GM21390 (cell line): ENCODE results near the gene IPO11.
A peak's percentile ranks its signal among the peaks of the same experiment; 100 is the strongest.
"Not testable (repeated sequence)": the region's sequence is repeated elsewhere in the genome, so short reads cannot be mapped to it uniquely, and the experiment has no call there.

Experiments used
- ATAC-seq: cut with Tn5 transposase; IDR thresholded peaks from one replicate; pipeline ENCODE4 v1.9.1; 2021; ENCODE audit not compliant: unreplicated experiment

IPO11 gene

DNA sequence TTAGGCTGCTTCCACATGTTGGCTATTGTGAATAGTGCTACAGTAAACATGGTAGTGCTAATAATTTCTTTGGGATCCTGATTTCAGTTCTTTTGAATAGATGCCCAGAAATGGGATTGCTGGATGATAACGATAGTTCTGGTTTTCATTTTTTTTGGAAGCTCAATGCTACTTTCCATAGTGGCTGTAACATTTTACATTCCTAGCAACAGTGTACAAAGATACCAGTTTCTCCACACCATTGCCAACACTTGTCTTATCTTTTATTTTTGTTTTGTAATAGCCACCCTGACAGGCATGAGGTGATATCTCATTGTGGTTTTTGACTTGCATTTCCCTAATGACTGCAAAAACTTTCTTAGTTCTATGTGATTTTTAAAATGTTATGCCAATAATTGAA is 97.2 kb downstream of the IPO11 start:
- ATAC-seq: no peak

- not testable (repeated sequence) for ATAC-seq
Observed at GRCh38 chr5:62513085-62513484, 100.5 kb downstream of the IPO11 start.

DNA sequence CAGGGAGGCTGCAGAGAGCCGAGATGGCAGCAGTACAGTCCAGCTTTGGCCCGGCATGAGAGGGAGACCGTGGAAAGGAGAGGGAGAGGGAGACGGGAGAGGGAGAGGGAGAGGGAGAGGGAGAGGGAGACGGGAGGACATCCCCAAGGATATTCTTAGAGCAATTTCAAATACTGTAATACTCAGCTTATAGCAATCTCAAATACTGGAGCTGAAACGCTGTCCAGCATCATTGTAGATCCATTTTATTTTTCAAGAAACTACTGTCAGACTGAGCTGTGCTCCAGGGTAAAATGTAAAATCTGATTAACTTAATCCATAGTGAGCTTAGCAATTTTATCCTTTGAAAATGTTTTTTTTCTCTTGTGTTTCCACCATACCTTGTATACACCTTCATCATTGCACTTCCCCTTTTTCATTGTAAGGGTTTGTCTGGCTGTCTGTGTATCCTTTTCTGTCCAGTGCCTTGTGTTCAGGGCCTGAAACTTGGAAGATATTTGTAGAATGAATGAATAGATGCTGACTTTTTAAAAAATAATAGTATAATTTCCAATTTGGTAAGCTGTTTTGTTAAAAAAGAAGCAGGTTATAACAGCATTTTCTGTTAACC is 102.1 kb downstream of the IPO11 start:
- ATAC-seq: no peak

DNA sequence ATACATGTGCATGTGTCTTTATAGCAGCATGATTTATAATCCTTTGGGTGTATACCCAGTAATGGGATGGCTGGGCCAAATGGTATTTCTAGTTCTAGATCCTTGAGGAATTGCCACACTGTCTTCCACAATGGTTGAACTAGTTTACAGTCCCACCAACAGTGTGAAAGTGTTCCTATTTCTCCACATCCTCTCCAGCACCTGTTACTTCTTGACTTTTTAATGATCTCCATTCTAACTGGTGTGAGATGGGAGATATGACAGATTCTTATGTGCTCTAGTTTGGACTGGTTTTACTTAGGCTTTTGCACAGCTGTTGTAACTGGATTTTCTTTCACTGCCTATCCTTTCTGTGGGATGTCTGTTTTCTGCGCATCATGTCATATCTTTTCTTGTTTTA is 108.2 kb downstream of the IPO11 start:
- not testable (repeated sequence) for ATAC-seq

- peak; percentile 49 for ATAC-seq
Observed at GRCh38 chr5:62521319-62521718, 108.8 kb downstream of the IPO11 start.

DNA sequence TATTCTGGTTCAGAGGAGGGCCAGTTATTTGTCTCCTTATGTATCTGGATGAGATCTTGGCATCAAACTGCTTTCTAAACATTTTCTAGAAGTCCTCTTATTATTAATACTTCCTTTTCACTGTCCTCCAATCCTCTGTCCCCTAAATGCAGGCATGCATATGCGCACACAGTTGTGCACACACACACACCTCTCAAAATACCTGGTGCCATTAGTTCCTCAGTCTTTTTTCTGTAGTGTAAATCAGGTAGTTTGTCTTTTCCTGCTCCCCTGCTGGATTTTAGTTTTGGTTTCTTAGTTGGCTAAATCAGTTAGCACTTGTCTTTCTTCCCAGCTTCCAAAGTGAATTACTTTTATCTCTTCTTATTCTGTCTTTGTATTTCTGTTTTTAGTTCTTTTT is 110.2 kb downstream of the IPO11 start:
- ATAC-seq: no peak

- no peak for ATAC-seq
Observed at GRCh38 chr5:62533597-62533996, 121.0 kb downstream of the IPO11 start.

DNA sequence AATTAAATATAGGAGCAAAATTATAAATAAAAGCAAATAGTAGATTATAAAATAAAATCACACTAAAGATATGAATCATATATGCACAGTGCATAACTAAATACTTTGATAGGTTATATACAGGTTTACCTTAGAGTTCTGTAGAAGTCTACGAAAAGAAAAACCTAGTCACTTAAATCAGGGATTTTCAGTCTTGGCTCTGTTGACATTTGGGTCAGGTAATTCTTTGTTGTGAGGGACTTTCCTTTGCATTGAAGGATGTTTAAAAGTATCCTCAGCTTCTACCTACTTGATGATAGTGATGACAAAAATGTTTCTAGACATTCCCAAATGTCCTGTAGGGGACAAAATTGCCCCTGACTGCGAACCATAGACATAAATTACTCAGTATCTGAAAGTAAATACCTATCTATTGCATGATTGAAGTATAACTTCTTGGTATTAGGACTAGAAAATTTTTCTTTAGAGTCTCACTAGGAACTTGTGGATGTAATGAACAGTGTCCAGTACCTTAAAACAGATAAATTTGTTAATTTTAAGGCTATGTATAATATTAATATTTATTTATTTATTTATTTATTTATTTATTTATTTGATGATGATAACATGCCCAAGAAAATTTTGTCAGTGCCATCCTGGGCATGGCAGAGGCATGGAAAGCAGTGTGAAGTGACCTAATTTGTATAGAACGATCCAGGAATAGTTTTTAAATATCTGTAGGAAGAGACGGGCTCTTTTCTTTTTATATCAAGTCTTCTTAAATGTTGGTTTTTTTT is 122.1 kb downstream of the IPO11 start:
- ATAC-seq: no peak

DNA sequence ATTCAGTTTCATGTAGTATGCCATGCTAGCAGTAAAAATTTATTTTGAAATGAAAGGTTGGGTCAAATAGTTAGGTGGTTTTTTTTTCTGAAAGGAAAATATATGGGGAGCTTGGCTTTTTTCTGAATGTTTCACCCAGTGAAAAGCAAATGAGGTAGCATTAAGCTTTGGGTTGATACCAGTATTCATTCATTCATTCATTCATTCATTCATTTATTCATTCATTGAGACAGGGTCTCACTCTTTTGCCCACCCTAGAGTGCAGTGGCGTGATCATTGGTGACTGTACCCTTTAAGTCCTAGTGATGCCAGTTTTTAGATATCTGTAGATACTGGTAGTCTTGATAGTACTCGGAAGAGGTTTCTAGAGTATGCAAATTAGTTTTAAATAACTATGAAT is 123.7 kb downstream of the IPO11 start:
- no peak for ATAC-seq

DNA sequence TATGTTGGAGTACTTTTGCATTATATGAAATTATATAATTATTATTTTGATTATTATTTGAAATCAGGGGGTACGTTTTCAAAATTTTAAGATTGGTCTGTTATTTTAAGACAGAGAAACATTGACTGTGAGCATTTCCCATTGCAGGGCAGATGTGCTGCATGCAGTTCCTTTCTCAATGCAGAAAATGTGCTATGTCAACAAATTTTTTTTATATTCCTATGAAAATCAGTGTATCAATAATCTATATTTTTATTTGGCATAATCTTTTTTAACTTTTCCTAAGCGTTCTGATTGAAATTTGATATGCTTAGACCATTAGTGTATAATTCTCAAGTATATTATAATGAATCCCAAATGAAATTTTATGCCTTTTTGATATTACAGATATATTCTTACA is 124.2 kb downstream of the IPO11 start:
- ATAC-seq: no peak

DNA sequence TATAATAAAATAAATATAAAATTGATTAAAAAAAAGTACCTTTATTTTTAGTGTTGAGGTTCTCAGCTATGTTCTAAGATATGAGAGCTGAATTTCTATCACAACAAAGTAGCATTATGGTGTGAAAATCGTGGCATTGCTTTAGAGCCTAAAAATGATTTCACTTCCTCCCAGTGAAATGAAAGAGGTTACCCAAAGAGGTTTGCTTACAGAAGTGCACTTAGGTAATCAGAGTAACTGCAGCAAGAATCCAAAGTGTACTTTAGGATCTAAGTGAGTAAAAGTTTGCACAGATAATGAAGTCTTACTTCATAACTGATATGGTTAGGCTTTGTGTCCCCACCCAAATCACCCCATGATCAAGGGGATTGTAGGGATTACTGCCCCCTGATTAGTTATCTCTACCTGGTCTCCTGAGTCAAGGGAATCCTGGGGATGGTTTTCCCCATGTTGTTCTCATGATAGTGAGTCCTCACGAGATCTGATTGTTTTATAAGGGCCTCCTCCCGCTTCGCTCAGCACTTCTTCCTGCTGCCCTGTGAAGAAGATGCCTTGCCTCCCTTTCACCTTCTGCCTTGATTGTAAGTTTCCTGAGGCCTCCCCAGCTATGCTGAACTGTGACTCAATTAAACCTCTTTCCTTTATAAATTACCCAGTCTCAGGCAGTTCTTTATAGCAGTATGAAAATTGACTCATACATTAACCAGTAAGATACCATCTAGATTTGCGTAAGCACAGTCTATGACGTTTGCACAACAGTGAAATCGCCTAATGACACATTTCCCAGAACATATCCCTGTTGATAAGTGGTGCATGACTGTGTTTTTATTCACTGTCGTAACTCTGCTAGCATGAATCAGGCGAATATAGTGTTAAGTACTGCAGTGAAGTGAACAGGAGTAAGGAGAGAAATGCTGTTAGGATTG is 125.7 kb downstream of the IPO11 start:
- ATAC-seq: peak; percentile 66

- ATAC-seq: no peak
Observed at GRCh38 chr5:62542720-62543119, 130.2 kb downstream of the IPO11 start.

DNA sequence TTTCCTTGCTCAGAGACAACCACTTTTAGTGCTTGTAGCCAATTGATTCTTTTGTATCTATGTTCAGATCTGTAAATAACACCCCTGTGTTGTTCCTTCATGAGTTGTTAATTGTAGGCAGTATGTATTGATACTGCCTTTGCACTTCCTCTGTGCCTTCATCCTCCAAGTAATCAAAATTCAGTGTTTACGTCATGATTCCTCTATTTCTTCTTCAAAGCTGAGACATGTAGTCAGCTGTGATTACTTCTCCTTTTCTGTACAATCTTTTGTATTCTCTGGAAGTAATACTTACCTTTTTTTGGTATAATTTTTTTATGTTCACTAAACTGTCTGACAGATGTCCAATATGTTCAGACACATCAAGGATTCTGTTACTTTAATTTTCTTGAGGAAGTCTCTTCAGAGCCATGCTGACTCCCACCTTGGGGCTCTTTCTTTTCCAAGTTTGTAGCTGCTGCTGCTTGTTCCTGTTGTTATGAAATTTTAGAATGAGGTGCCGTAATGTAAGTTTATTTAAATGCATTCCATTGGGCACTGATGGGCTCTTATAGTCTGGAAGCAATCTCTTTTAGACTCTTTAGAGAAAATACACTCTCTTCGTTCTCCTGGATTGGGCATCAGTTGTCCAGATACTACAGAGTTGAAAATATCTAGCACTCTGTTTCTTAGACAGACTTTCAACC is 135.5 kb downstream of the IPO11 start:
- no peak for ATAC-seq

- ATAC-seq: no peak
Observed at GRCh38 chr5:62550103-62550502, 137.5 kb downstream of the IPO11 start.

- no peak for ATAC-seq
Observed at GRCh38 chr5:62555930-62556329, 143.4 kb downstream of the IPO11 start.

- ATAC-seq: no peak
Observed at GRCh38 chr5:62558941-62559340, 146.4 kb downstream of the IPO11 start.

GRCh38 chr5:62560786-62561185 is 148.2 kb downstream of the IPO11 start:
- ATAC-seq: no peak

DNA sequence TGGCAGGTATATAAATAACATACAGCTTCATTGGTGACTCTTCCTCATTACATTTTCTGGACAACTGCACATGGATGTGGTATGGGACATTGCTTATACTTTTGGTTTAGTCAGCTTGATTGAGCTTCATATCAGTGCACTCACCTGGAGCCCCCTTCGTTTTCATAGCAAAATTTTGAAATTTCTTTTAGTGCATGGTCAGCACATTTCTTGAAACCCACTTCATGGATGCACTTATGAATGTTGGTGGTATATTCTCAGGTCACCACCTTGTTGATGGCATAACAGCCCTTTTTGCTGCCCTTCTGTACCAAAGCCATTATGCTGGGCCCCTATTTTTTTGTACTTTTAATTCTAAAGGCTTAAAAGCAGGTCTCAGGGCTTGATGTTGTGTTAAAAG is 149.3 kb downstream of the IPO11 start:
- no peak for ATAC-seq

DNA sequence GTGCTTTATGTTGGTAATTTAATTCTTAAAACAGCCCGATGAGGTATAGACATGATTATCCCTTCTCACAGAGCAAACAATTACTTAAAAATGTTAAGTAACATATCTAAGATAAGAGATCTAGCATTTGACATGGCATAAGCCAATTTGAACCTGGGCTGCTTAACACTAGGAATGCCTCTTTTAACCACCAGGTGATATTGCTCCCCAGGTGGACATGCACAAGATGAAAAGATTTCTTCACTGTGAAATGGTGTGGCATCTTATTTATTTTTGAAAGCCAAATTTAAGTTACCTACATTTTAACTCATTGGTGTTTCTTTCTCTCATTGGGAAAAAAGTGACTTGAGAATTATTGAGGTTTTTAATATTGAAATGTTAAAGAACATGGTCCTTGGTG is 150.3 kb downstream of the IPO11 start:
- ATAC-seq: no peak

DNA sequence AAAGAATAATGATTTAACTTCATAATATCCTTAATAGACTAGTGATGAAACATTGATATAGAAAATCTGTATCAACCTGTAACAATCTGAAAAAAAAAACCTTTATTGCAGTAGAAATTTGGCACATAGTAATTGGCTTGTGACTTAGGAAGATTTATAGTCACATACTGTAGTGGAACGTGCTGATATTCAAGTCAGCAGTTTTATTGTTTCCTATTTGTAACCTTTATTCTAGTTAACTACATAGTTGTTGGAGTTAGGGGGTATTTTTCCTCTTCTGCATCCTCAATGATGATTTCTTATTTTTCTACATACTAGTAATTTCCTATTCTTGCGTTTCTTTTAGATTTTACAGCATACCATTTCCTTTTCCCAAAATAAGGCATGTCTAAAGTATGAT is 151.5 kb downstream of the IPO11 start:
- no peak for ATAC-seq

DNA sequence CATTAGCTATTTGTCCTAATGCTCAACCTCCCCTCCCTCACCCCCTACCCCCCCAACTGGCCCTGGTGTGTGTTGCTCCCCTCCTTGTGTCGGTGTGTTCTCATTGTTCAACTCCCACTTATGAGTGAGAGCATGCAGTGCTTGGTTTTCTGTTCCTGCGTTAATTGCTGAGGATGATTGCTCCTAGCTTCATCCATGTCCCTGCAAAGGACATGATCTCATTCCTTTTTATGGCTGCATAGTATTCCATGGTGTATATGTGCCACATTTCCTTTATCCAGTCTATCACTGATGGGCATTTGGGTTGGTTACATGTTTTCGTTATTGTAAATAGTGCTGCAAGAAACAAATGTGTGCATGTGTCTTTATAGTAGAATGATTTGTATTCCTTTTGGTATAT is 153.2 kb downstream of the IPO11 start:
- ATAC-seq: not testable (repeated sequence)
